DMS114 treated with DMSO at 0.1 percent for 48 hours (cell line): ENCODE results near the gene LTO1.

Source experiments
- DNase-seq: peaks from one replicate; lab custom pipeline; 2025; ENCODE audit not compliant: unreplicated experiment; lab: John Stamatoyannopoulos, UW

The LTO1 gene

GRCh38 chr11:69682221-69682620 lies 7.1 kb upstream of the LTO1 start:
- DNase-seq: no peak

DNA sequence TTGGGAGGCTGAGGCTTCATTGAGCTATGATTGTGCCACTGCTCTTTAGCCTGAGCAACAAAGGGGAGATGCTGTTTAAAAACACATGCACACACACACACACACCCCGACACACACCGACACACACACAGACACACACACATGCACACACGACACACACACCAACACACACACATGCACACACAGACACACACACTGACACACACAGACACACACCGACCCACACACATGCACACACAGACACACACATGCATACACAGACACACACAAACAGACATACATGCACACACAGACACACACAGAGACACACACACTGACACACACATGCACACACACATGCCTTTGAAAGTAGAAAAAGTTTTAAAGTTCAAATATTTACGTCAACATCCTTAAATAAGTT lies 5.5 kb upstream of the LTO1 start:
- no peak for DNase-seq

DNA sequence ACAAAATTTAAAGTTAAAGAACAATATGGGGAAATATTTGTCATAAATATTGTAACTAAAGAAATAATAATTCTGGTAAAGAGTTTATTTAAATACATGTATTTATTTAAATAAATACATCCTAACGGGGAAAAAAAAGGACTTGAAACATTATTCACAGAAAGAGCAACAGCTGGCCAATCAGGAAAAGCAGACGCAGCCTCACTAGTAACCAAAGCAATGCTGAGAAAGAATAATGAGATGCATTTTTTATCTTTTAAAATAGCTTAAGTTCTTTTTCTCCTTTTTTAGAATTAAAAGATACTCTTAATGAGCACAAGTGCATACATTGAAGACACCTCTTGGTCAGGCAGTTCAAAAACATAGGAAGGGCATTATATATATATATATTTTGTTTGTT lies 2.6 kb upstream of the LTO1 start:
- DNase-seq: peak; percentile 82

DNA sequence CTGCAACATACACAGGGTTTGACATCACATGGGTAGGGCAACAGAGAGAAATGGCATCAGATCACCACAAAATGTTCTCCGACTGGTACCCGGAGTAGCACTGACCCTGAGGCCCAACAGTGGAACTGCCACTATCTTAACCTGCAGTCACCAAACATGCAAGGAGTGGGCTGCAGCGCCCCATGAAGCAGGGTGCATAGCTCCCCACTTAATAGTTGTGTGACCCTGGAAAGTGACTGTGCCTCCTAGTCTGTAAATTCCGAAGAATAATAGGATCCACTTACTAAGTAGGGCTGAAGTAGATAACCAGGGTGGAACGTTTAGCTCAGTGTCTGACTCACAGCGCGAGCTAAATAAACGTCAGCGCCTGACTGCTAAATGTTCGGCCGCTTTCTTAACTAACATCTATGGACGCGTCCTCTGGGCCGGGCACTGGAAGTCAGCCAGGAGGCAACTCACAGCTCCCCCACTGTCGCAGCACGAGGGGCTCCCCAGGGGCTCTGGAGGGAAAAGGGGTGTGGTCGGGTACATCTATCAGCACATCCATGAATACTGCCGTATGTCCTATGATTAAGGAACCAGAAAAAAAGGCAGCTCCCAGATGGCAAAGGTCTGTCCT lies 777 bp downstream of the LTO1 start:
- no peak for DNase-seq

- no peak for DNase-seq
These were observed 3.3 kb downstream of the LTO1 start for GRCh38 chr11:69671734-69672465.

GRCh38 chr11:69670158-69670845 lies 4.9 kb downstream of the LTO1 start:
- DNase-seq: peak; percentile 99

- no peak for DNase-seq
These were observed 5.7 kb downstream of the LTO1 start for GRCh38 chr11:69669486-69669885.

- DNase-seq: no peak
These were observed 7.2 kb downstream of the LTO1 start for GRCh38 chr11:69667619-69668604.

- no peak for DNase-seq
These were observed 8.2 kb downstream of the LTO1 start for GRCh38 chr11:69666752-69667536.

GRCh38 chr11:69666261-69666660 lies 8.9 kb downstream of the LTO1 start:
- DNase-seq: no peak

GRCh38 chr11:69665669-69666068 lies 9.5 kb downstream of the LTO1 start:
- no peak for DNase-seq

GRCh38 chr11:69664901-69665300 lies 10.3 kb downstream of the LTO1 start:
- DNase-seq: no peak

DNA sequence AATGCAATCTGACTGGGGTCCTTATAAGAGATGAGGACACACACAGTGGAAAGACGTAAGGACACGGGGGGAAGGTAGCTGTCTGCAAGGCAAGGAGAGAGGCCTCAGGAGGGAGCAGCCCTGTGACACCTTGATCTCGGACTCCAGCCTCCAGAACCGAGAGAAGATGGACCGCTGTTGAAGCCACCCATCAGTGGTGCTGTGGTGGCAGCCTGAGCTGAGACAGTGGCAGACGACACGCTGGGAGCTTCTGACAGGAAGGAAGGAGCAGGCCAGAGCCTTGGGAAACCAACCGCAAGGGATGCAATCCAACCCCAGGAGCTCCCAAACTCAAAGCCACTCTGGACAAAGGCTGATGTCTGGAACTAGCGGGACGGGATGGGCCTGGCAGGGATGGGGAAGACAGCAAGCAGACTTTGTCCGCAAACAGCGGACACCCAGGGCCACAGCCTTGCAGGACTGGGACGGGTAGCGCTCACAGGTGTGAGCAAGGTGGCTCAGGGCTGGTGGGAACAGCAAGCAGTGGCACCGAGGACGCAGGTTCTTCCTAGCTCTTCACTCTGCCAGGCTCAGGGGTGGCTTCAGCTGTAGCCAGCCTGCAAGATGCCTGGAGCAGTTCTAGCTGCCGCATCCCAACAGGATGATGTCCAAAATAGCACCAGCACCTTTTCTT lies 10.9 kb downstream of the LTO1 start:
- DNase-seq: no peak

DNA sequence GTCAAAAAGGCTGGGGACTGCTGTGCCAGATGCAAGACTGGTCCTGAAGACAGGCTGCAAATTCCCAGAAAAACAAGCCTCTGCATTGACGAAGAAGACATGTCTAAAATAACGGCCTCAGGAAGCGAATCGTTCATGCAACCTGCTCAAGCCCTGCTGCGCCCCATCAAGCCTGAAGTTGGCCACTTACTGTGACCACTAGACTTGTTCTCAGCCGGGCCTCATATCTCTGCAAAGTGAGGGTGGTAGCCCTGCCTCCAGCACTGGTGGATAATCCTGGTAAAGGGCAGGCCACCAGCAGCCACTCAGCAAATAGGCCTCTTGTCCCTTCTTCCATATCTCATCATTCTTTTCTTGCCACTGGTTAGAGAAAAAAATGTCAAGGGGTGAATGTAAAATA lies 11.8 kb downstream of the LTO1 start:
- no peak for DNase-seq

DNA sequence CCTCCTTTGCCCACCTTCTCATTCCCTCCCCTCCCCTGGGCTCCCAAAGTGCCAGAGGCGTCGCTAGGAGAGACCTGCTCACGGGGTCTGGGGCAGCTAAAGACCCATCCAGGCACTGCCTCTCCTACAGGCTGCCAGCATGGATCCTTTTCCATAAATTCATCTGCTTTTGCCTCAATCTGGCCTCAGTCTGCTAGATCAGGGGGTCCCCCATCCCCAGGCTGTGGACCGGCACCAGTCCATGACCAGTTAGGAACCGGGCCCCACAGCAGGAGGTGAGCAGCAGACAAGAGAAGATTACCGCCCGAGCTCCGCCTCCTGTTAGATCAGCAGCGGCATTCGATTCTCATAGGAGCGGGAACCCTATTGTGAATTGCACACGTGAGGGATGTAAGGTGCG lies 12.3 kb downstream of the LTO1 start:
- no peak for DNase-seq

- peak; percentile 89 for DNase-seq
These were observed 13.0 kb downstream of the LTO1 start for GRCh38 chr11:69662021-69662698.

- DNase-seq: no peak
These were observed 13.8 kb downstream of the LTO1 start for GRCh38 chr11:69661413-69661715.

DNA sequence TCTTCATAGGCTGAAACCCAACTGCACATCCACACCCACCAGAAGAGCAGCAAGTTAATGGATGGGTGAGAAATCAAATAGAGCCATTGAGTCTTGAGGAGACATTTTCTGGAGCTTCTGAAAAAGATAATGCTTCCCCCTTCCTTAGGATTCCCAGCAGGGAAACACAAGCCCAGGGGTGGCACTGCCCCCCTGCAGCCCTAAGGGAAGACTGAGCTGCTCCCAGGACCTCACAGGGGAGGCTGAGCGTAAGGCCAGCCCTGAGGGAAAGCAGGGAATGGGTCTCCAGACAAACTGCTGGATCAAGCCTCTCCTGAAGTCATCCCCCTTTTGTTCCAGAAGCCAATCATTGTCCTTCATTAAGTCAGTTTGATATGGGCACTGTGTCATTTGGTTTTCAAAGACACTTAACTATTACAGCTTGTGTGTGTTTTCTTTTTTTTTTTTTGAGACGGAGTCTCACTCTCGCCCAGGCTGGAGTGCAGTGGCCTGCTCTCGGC lies 15.1 kb downstream of the LTO1 start:
- no peak for DNase-seq

- no peak for DNase-seq
These were observed 15.6 kb downstream of the LTO1 start for GRCh38 chr11:69659591-69659990.
